D721Med (cell line): ENCODE measurements around the gene PRRX1.

Source experiments
- DNase-seq: peaks from one replicate; pipeline ENCODE4 v3.0.0; 2011; ENCODE audit warnings: low spot score; ENCODE audit not compliant: insufficient read length
- FAIRE-seq: peaks from 2 replicates; lab custom pipeline; 2011; peaks lifted over from hg19 to GRCh38; lab: Jason Lieb, UNC
- TF ChIP-seq, protein P1 (sequence below): IDR thresholded peaks from 2 replicates; pipeline ENCODE4 v1.5.1; 2012; ENCODE audit warnings: mild to moderate bottlenecking, control low read depth; ENCODE audit not compliant: insufficient read depth; ENCODE audit errors: missing control alignments

The PRRX1 gene

DNA sequence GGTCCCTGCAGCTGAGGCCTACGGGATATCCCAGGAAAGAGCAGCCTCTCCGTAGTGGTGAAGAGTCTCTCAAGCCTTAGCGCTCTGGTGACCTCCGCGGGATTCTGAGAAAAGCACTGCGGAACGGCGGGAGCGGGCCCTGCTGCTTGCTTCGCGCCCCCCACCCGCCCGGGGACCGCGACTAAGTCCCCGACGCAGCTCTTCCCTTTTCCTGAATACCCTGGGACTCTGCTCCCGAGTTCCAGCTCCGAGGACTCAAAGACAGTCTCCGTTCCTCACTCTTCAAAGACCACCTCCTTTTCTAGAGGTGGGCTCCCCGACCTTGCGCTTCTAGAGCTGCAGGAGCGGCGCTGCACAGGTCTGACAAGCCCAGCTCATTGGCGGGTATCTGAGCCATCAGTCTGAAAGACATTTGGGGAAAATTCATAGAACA, 3.6 kb upstream of the PRRX1 start:
- TF ChIP-seq, protein P1, sequence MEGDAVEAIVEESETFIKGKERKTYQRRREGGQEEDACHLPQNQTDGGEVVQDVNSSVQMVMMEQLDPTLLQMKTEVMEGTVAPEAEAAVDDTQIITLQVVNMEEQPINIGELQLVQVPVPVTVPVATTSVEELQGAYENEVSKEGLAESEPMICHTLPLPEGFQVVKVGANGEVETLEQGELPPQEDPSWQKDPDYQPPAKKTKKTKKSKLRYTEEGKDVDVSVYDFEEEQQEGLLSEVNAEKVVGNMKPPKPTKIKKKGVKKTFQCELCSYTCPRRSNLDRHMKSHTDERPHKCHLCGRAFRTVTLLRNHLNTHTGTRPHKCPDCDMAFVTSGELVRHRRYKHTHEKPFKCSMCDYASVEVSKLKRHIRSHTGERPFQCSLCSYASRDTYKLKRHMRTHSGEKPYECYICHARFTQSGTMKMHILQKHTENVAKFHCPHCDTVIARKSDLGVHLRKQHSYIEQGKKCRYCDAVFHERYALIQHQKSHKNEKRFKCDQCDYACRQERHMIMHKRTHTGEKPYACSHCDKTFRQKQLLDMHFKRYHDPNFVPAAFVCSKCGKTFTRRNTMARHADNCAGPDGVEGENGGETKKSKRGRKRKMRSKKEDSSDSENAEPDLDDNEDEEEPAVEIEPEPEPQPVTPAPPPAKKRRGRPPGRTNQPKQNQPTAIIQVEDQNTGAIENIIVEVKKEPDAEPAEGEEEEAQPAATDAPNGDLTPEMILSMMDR, result no peak
- no peak for DNase-seq
- no peak for FAIRE-seq

- DNase-seq (no peak), FAIRE-seq (peak; percentile 86)
- TF ChIP-seq, protein P1, result no peak
These were observed 2.9 kb upstream of the PRRX1 start for GRCh38 chr1:170660871-170661645.

- TF ChIP-seq, protein P1, result no peak
- FAIRE-seq (peak; percentile 92), DNase-seq (peak; percentile 78)
These were observed 2.1 kb upstream of the PRRX1 start for GRCh38 chr1:170661646-170662411.

- TF ChIP-seq, protein P1, result no peak
- DNase-seq (no peak), FAIRE-seq (peak; percentile 66)
These were observed 1.1 kb upstream of the PRRX1 start for GRCh38 chr1:170662561-170663403.

GRCh38 chr1:170663404-170664092, 383 bp upstream of the PRRX1 start:
- FAIRE-seq, result no peak
- no peak for DNase-seq
- TF ChIP-seq, protein P1, result no peak

DNA sequence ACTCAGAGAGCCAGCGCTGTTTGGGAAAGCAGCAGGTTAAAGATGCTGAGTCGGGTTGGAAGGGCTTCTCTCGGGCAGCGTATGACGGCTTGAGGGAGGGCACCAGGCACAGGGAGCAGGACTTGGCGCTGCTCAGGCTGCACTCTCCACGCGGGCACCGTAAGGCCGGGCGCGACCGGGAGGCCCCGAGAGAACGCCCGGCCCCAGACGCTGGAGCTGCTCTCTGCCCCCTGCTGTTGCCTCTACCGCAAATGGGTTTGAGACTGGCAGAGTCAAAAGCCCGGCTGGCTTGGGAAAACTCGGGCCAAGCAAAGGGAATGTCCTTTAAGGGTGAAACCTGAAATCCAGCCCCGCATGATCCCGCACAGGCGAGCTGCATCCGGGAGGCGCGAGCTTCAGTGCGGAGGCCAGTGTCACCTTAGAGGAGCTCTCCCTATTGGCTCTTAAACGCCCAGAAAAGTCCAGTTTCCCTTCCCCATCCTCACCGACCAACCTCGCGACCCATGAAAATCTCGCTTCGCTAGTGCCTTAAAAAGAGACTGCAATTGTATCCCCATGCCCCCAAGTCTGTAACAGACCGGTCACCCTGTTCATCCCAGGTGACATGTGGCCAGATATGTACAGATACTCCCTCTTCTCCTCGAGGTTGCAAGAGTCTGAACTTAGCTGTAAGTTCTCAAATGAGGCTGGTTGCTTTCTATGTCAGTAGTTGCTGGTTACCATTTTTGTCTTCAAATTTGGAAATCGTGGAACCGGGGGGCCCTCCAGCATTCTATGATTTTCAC, 1.1 kb downstream of the PRRX1 start:
- TF ChIP-seq, protein P1, result peak; percentile 17
- FAIRE-seq, result peak; percentile 51
- no peak for DNase-seq
